GM23338 (cell line): ENCODE data around the gene PALM. TPM values are rescaled to one million over a fixed set of nuclear protein-coding genes. Genes with fewer than 3 reads are reported as not detected.

ENCODE experiments used
- ATAC-seq: fragments of 200-7000 bp; cut with Tn5 transposase; 3 replicates; pipeline ENCODE4 v1.9.1; 2020
- DNase-seq: peaks from one replicate; pipeline ENCODE4 v3.0.0-alpha.2; 2015; ENCODE audit warnings: low spot score
- H2AFZ ChIP-seq: fragments of 200-600 bp; sonication (generic); 2 replicates; pipeline ENCODE4 v1.8.0; 2016; ENCODE audit warnings: antibody characterized with exemption, mild to moderate bottlenecking, moderate library complexity
- H3F3A ChIP-seq: fragments of 200-600 bp; sonication (generic); replicated peaks from 2 replicates; pipeline ENCODE4 v1.8.0; 2017; ENCODE audit warnings: antibody characterized with exemption, mixed run types, low read depth
- H3K27ac ChIP-seq: fragments of 200-600 bp; sonication (generic); 2 replicates; pipeline ENCODE4 v1.6.1; 2016; ENCODE audit warnings: low read depth
- H3K27me3 ChIP-seq: fragments of 200-600 bp; sonication (generic); 2 replicates; pipeline ENCODE4 v1.8.0; 2016; ENCODE audit warnings: mild to moderate bottlenecking, mixed run types, moderate library complexity; ENCODE audit not compliant: insufficient read depth
- H3K36me3 ChIP-seq: fragments of 200-600 bp; sonication (generic); 2 replicates; pipeline ENCODE4 v1.8.0; 2016; ENCODE audit warnings: mild to moderate bottlenecking; ENCODE audit not compliant: insufficient read depth
- H3K4me1 ChIP-seq: fragments of 200-600 bp; sonication (generic); 2 replicates; pipeline ENCODE4 v1.8.0; 2016; ENCODE audit warnings: mild to moderate bottlenecking, moderate library complexity; ENCODE audit not compliant: insufficient read depth
- H3K4me2 ChIP-seq: fragments of 200-600 bp; sonication (generic); 2 replicates; pipeline ENCODE4 v1.7.1; 2017; ENCODE audit warnings: mixed run types
- H3K4me3 ChIP-seq: fragments of 200-600 bp; sonication (generic); 2 replicates; pipeline ENCODE4 v1.6.1; 2016; ENCODE audit warnings: mixed run types
- H3K79me2 ChIP-seq: fragments of 200-600 bp; sonication (generic); replicated peaks from 2 replicates; pipeline ENCODE4 v1.8.0; 2017; ENCODE audit warnings: mild to moderate bottlenecking; ENCODE audit not compliant: insufficient read depth
- H3K9me2 ChIP-seq: fragments of 200-600 bp; sonication (generic); 2 replicates; pipeline ENCODE4 v1.8.0; 2017; ENCODE audit not compliant: insufficient read depth
- H4K20me1 ChIP-seq: fragments of 200-600 bp; sonication (generic); replicated peaks from 2 replicates; pipeline ENCODE4 v1.8.0; 2017; ENCODE audit warnings: mild to moderate bottlenecking; ENCODE audit not compliant: insufficient read depth
- H3K27ac Mint-ChIP-seq: 2 replicates; pipeline ENCODE4 v1.8.0; 2020; ENCODE audit warnings: inconsistent platforms, mild to moderate bottlenecking, moderate library complexity, mixed read lengths
- H3K27me3 Mint-ChIP-seq: 3 replicates; pipeline ENCODE4 v1.8.0; 2022; ENCODE audit warnings: low read depth, mild to moderate bottlenecking, moderate library complexity, mixed read lengths, inconsistent platforms; ENCODE audit not compliant: insufficient read depth, poor library complexity
- H3K36me3 Mint-ChIP-seq: 3 replicates; pipeline ENCODE4 v1.8.0; 2021; ENCODE audit warnings: low read depth, mild to moderate bottlenecking, inconsistent platforms, moderate library complexity, mixed read lengths
- H3K4me1 Mint-ChIP-seq: 3 replicates; pipeline ENCODE4 v1.8.0; 2020; ENCODE audit warnings: mild to moderate bottlenecking, inconsistent platforms, mixed read lengths
- H3K4me3 Mint-ChIP-seq: 3 replicates; pipeline ENCODE4 v1.8.0; 2021; ENCODE audit warnings: moderate library complexity, mild to moderate bottlenecking, inconsistent platforms, mixed read lengths
- H3K9me3 Mint-ChIP-seq: 3 replicates; pipeline ENCODE4 v1.8.0; 2020; ENCODE audit warnings: moderate library complexity, mild to moderate bottlenecking, inconsistent platforms, mixed read lengths
- CREB1 ChIP-seq: fragments of 250-450 bp; sonication (Bioruptor Pico); IDR thresholded peaks from 2 replicates; pipeline ENCODE4 v1.5.0; 2020; ENCODE audit warnings: low read depth, mild to moderate bottlenecking, moderate library complexity
- EZH2 ChIP-seq: fragments of 200-600 bp; sonication (generic); IDR thresholded peaks from one replicate; pipeline ENCODE4 v1.8.0; 2017; ENCODE audit warnings: antibody characterized with exemption, mild to moderate bottlenecking, low read depth; ENCODE audit not compliant: unreplicated experiment
- EZH2phosphoT487 ChIP-seq: fragments of 200-600 bp; sonication (generic); IDR thresholded peaks from one replicate; pipeline ENCODE4 v1.8.1; 2018; ENCODE audit warnings: antibody characterized with exemption; ENCODE audit not compliant: unreplicated experiment
- JUNB ChIP-seq: IDR thresholded peaks from one replicate; pipeline ENCODE4 v1.6.1; 2016; ENCODE audit warnings: antibody characterized with exemption; ENCODE audit not compliant: unreplicated experiment
- NANOG ChIP-seq: IDR thresholded peaks from 2 replicates; pipeline ENCODE4 v1.6.1; 2016; ENCODE audit warnings: antibody characterized with exemption, borderline replicate concordance
- POLR2AphosphoS5 ChIP-seq: IDR thresholded peaks from 2 replicates; pipeline ENCODE4 v1.6.1; 2016; ENCODE audit warnings: antibody characterized with exemption, low read depth
- STAT1 ChIP-seq: IDR thresholded peaks from one replicate; pipeline ENCODE4 v1.6.1; 2016; ENCODE audit warnings: antibody characterized with exemption; ENCODE audit not compliant: unreplicated experiment
- ZNF114 ChIP-seq: fragments of 250-450 bp; sonication (Bioruptor Pico); IDR thresholded peaks from 2 replicates; pipeline ENCODE4 v1.5.0; 2020; ENCODE audit warnings: mild to moderate bottlenecking, moderate library complexity
- ZNF331 ChIP-seq: fragments of 250-450 bp; sonication (Bioruptor Pico); IDR thresholded peaks from 2 replicates; pipeline ENCODE4 v1.5.0; 2020; ENCODE audit warnings: low read depth, mild to moderate bottlenecking, moderate library complexity
- polyA plus RNA-seq: library from polyadenylated mRNA; unstranded; fragments of >200 nt; fragmentation: Nextera tagmentation; extraction: Ambion mirVana; gene quantifications from 2 replicates; pipeline ENCODE4 v1.2.1, GENCODE V29; 2016
- total RNA-seq: library from RNA; depleted of rRNA; stranded (reverse); fragments of >200 nt; shearing (Covaris generic); gene quantifications from 2 replicates; pipeline ENCODE4 v1.2.3, GENCODE V29; 2014
- TF ChIP-seq, protein P1 (sequence below): IDR thresholded peaks from 2 replicates; pipeline ENCODE4 v1.6.1; 2016; ENCODE audit warnings: antibody characterized with exemption
- TF ChIP-seq, protein P2 (sequence below), 2 experiments: fragments of 200-600 bp in 1 of 2; sonication (generic) in 1 of 2; conservative IDR thresholded peaks; 2 replicates each; pipeline versions ENCODE4 v1.5.1 to v1.6.1; 2016 to 2017; ENCODE audit warnings: antibody characterized with exemption in 2 of 2, low read depth in 2 of 2, mild to moderate bottlenecking in 2 of 2, moderate library complexity in 1 of 2
- TF ChIP-seq, protein P3 (sequence below): IDR thresholded peaks from one replicate; pipeline ENCODE4 v1.6.1; 2018; ENCODE audit warnings: antibody characterized with exemption; ENCODE audit not compliant: unreplicated experiment
- TF ChIP-seq, protein P4 (sequence below): fragments of 250-450 bp; sonication (Bioruptor Pico); IDR thresholded peaks from 2 replicates; pipeline ENCODE4 v1.5.0; 2020; ENCODE audit warnings: mild to moderate bottlenecking, moderate library complexity

The PALM gene
- total and polyA plus RNA-seq, 2 experiments from 2014 or later = 3.8 to 26.1 TPM

DNA sequence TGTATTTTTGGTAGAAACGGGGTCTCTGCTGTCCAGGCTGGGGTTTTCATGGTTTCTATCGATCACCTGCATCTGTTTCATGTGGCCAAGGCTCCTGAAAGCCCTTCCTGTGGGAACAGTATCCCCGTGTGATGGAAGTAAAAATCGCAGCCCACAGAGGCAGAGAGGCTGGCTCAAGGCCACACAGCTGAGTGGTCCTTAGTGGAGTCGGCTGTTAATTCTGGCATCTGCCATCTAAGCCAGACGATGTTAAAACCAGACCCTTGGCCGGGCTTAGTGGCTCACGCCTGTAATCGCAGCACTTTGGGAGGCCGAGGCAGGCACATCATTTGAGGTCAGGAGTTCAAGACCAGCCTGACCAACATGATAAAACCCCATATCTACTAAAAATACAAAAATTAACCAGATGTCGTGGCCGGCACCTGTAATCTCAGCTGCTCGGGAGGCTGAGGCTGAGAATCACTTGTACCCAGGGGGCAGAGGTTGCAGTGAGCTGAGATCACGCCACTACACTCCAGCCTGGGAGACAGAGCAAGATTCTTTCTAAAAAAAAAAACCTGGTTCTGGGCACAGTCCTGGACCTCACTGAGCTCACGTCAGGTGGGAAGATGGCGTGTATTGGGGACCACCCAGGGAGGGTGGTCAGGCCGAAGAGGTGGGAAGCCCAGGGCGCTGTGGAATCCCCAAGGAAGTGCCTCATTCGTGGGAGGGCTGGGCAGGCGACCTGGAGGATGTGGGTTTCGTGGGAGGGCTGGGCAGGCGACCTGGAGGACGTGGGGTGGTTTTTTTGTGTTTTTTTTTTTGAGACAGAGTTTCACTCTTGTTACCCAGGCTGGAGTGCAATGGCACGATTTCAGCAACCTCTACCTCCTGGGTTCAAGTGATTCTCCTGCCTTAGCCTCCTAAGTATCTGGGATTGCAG is 23.7 kb downstream of the PALM start:
- Histone ChIP-seq H3K36me3 (no peaks in the 10 kb centered on the region; the same call in 1 of the 2 replicates), H4K20me1 (no peaks in the 10 kb centered on the region; the same call in 1 of the 2 replicates), H3K9me2 (no peaks in the 10 kb centered on the region), H3K27ac (no peak overlapping the region), H3K4me1 (no peaks in the 10 kb centered on the region; the same call in 1 of the 2 replicates), H3F3A (no peaks in the 10 kb centered on the region), H2AFZ (no peak overlapping the region), H3K79me2 (no peaks in the 10 kb centered on the region), H3K4me2 (no peak overlapping the region), H3K4me3 (no peak overlapping the region), H3K27me3 (no peaks in the 10 kb centered on the region)
- ATAC-seq (no peak), DNase-seq (no peak)
- Mint-ChIP-seq H3K27ac (no peak overlapping the region), H3K36me3 (no peaks in the 10 kb centered on the region), H3K27me3 (peaks cover 3% of the 10 kb centered on the region), H3K9me3 (no peaks in the 10 kb centered on the region; the same call in 2 of the 3 replicates), H3K4me3 (no peak overlapping the region), H3K4me1 (no peaks in the 10 kb centered on the region; the same call in 2 of the 3 replicates)
- TF ChIP-seq CREB1 = no peak
- TF ChIP-seq, protein P1, sequence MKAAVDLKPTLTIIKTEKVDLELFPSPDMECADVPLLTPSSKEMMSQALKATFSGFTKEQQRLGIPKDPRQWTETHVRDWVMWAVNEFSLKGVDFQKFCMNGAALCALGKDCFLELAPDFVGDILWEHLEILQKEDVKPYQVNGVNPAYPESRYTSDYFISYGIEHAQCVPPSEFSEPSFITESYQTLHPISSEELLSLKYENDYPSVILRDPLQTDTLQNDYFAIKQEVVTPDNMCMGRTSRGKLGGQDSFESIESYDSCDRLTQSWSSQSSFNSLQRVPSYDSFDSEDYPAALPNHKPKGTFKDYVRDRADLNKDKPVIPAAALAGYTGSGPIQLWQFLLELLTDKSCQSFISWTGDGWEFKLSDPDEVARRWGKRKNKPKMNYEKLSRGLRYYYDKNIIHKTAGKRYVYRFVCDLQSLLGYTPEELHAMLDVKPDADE = no peak
- TF ChIP-seq, protein P2, sequence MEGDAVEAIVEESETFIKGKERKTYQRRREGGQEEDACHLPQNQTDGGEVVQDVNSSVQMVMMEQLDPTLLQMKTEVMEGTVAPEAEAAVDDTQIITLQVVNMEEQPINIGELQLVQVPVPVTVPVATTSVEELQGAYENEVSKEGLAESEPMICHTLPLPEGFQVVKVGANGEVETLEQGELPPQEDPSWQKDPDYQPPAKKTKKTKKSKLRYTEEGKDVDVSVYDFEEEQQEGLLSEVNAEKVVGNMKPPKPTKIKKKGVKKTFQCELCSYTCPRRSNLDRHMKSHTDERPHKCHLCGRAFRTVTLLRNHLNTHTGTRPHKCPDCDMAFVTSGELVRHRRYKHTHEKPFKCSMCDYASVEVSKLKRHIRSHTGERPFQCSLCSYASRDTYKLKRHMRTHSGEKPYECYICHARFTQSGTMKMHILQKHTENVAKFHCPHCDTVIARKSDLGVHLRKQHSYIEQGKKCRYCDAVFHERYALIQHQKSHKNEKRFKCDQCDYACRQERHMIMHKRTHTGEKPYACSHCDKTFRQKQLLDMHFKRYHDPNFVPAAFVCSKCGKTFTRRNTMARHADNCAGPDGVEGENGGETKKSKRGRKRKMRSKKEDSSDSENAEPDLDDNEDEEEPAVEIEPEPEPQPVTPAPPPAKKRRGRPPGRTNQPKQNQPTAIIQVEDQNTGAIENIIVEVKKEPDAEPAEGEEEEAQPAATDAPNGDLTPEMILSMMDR (conservative IDR thresholded peaks at IDR 0.05; ENCODE audit: low read depth in 2 of 2) = no peak
- TF ChIP-seq, protein P3, sequence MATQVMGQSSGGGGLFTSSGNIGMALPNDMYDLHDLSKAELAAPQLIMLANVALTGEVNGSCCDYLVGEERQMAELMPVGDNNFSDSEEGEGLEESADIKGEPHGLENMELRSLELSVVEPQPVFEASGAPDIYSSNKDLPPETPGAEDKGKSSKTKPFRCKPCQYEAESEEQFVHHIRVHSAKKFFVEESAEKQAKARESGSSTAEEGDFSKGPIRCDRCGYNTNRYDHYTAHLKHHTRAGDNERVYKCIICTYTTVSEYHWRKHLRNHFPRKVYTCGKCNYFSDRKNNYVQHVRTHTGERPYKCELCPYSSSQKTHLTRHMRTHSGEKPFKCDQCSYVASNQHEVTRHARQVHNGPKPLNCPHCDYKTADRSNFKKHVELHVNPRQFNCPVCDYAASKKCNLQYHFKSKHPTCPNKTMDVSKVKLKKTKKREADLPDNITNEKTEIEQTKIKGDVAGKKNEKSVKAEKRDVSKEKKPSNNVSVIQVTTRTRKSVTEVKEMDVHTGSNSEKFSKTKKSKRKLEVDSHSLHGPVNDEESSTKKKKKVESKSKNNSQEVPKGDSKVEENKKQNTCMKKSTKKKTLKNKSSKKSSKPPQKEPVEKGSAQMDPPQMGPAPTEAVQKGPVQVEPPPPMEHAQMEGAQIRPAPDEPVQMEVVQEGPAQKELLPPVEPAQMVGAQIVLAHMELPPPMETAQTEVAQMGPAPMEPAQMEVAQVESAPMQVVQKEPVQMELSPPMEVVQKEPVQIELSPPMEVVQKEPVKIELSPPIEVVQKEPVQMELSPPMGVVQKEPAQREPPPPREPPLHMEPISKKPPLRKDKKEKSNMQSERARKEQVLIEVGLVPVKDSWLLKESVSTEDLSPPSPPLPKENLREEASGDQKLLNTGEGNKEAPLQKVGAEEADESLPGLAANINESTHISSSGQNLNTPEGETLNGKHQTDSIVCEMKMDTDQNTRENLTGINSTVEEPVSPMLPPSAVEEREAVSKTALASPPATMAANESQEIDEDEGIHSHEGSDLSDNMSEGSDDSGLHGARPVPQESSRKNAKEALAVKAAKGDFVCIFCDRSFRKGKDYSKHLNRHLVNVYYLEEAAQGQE = no peak
- TF ChIP-seq, protein P4, sequence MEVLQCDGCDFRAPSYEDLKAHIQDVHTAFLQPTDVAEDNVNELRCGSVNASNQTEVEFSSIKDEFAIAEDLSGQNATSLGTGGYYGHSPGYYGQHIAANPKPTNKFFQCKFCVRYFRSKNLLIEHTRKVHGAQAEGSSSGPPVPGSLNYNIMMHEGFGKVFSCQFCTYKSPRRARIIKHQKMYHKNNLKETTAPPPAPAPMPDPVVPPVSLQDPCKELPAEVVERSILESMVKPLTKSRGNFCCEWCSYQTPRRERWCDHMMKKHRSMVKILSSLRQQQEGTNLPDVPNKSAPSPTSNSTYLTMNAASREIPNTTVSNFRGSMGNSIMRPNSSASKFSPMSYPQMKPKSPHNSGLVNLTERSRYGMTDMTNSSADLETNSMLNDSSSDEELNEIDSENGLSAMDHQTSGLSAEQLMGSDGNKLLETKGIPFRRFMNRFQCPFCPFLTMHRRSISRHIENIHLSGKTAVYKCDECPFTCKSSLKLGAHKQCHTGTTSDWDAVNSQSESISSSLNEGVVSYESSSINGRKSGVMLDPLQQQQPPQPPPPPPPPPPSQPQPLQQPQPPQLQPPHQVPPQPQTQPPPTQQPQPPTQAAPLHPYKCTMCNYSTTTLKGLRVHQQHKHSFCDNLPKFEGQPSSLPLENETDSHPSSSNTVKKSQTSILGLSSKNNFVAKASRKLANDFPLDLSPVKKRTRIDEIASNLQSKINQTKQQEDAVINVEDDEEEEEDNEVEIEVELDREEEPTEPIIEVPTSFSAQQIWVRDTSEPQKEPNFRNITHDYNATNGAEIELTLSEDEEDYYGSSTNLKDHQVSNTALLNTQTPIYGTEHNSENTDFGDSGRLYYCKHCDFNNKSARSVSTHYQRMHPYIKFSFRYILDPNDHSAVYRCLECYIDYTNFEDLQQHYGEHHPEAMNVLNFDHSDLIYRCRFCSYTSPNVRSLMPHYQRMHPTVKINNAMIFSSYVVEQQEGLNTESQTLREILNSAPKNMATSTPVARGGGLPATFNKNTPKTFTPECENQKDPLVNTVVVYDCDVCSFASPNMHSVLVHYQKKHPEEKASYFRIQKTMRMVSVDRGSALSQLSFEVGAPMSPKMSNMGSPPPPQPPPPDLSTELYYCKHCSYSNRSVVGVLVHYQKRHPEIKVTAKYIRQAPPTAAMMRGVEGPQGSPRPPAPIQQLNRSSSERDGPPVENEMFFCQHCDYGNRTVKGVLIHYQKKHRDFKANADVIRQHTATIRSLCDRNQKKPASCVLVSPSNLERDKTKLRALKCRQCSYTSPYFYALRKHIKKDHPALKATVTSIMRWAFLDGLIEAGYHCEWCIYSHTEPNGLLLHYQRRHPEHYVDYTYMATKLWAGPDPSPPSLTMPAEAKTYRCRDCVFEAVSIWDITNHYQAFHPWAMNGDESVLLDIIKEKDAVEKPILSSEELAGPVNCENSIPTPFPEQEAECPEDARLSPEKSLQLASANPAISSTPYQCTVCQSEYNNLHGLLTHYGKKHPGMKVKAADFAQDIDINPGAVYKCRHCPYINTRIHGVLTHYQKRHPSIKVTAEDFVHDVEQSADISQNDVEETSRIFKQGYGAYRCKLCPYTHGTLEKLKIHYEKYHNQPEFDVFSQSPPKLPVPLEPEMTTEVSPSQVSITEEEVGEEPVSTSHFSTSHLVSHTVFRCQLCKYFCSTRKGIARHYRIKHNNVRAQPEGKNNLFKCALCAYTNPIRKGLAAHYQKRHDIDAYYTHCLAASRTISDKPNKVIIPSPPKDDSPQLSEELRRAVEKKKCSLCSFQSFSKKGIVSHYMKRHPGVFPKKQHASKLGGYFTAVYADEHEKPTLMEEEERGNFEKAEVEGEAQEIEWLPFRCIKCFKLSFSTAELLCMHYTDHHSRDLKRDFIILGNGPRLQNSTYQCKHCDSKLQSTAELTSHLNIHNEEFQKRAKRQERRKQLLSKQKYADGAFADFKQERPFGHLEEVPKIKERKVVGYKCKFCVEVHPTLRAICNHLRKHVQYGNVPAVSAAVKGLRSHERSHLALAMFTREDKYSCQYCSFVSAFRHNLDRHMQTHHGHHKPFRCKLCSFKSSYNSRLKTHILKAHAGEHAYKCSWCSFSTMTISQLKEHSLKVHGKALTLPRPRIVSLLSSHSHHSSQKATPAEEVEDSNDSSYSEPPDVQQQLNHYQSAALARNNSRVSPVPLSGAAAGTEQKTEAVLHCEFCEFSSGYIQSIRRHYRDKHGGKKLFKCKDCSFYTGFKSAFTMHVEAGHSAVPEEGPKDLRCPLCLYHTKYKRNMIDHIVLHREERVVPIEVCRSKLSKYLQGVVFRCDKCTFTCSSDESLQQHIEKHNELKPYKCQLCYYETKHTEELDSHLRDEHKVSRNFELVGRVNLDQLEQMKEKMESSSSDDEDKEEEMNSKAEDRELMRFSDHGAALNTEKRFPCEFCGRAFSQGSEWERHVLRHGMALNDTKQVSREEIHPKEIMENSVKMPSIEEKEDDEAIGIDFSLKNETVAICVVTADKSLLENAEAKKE (CRISPR knock-in tag) = no peak
- TF ChIP-seq EZH2 = no peak
- no peak for TF ChIP-seq JUNB
- no peak for TF ChIP-seq NANOG
- no peak for TF ChIP-seq ZNF114 (CRISPR knock-in tag)
- TF ChIP-seq ZNF331 (CRISPR knock-in tag) = no peak
- TF ChIP-seq STAT1 = no peak
- TF ChIP-seq POLR2AphosphoS5 = no peak
- TF ChIP-seq EZH2phosphoT487 = no peak
